OCI-M2 (cell line): ENCODE results near the gene HOXB4.

Source experiments
- DNase-seq: peaks from one replicate; lab custom pipeline; 2025; ENCODE audit not compliant: unreplicated experiment; lab: John Stamatoyannopoulos, UW

Gene HOXB4

GRCh38 chr17:48561884-48562810 lies 16.0 kb downstream of the HOXB4 start:
- DNase-seq: no peak

- DNase-seq: no peak
These were observed 18.0 kb downstream of the HOXB4 start for GRCh38 chr17:48559840-48560817.

DNA sequence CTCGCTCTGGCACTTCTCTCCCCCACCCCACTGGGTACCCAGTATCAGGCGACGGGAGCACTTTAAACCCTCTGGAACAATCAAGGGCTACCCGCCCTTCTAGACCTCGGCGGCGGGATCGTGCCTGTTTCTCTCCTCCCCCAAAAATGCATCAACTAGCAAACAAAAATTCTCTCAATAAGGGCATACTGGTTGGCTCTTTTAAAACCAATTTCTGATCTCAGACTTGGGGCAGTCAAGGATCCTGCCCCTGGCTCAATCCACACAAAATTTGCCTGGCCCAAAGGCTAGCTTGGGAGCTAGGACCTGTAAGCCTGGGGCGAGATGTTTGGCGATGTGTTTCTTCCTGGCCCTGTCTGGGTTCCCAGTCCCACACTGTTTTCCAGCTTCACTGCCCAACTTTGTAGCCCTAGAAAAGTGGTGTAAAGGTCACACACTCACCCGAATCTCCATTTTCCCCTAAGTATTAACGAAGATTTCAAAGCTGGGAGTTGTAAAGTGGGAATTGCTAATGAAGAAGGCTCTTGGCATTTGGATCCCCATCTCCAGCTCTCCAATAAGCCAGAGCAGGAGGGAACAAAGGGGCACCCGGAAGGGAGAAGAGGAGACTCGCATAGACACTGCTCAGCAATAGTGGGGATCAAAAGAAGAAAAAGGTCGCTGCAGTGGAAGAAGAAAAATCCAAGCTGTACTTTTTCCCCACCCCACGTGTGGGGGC lies 18.9 kb downstream of the HOXB4 start:
- no peak for DNase-seq

GRCh38 chr17:48558831-48559121 lies 19.4 kb downstream of the HOXB4 start:
- DNase-seq: no peak

- DNase-seq: no peak
These were observed 19.9 kb downstream of the HOXB4 start for GRCh38 chr17:48558057-48558830.

DNA sequence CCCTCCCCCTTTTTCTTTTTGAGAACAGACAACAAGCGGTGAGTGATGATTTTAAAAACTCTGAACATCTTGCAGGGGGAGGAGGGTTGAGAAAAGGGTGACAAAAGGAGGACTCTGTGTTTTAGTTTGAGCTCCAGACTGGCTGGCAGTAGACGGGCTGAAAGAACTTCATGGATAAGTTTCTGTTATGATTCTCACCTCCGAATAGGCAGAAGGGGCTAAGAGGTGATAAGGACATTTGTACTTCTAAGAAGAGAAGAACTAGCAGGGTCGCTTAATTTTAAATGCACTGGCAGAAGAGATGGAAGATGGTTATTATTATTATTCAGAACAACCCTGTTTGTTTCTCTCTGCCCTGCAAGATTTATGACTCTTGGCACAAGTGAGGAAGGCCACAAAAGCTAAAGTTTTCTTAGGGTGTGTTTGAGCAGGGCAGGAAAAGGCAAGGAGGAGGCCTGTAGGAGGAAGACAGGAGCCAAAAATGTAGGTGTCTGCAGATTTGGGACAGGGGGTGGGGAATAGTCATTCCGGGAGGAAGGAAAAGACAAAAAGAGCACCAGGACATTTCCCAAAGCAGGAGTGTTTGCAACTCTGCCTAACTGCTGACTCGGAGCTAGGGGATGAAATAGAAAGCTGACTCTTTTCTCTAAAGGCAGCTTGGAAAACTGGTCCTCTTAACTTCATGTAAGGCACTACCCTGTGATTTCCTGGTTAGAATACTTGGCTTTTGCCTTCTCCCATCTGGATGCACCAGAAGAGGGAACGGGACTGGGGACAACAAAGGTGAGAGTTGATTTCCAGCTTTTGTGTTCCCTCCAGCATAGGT lies 21.4 kb downstream of the HOXB4 start:
- no peak for DNase-seq

- DNase-seq: no peak
These were observed 21.9 kb downstream of the HOXB4 start for GRCh38 chr17:48556229-48556575.

DNA sequence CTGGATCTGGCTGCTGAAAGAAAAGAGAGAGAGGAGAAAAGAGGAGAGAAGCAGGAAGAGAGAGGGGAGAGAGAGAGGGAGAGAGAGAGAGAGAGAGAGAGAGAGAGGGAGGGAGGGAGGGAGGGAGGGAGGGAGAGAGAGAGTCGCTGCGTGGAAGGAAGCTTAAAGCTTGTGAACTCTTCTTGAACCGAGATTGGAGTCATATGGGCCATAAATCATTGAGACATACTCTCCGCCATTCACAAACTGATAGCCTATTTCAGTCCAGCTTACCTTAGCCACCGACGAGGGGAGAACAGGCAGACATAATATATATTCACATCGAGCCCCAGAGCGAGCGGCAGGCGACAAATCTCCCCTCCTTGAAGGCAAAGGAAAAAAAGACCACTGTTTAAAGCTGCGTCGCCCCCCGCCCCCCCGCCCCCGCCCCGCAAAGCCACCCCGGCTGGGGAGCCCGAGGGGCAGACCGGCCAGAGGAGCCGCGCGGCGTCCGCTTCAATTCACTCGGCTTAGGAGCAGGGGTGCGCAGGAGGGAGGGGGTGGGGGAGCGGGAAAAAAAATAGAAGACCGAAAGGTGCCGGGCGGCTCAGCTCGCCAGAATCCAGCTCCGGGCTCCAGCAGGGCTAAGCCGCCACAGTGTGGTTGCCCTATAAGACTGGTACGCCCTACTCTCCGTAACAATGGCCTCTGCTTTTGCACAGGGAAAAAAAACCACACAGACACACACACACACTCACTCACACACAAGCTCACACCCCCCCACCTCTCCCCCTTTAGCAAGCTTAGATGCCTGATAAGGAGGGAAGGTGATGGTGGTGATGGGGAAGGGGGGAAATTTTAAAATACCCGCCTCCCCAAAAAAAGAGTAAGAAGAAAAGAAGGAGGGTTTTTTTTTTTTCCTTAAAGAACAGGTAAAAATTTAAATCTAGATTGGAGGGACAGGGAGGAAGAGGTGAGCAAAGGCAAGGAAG lies 22.6 kb downstream of the HOXB4 start:
- DNase-seq: no peak

DNA sequence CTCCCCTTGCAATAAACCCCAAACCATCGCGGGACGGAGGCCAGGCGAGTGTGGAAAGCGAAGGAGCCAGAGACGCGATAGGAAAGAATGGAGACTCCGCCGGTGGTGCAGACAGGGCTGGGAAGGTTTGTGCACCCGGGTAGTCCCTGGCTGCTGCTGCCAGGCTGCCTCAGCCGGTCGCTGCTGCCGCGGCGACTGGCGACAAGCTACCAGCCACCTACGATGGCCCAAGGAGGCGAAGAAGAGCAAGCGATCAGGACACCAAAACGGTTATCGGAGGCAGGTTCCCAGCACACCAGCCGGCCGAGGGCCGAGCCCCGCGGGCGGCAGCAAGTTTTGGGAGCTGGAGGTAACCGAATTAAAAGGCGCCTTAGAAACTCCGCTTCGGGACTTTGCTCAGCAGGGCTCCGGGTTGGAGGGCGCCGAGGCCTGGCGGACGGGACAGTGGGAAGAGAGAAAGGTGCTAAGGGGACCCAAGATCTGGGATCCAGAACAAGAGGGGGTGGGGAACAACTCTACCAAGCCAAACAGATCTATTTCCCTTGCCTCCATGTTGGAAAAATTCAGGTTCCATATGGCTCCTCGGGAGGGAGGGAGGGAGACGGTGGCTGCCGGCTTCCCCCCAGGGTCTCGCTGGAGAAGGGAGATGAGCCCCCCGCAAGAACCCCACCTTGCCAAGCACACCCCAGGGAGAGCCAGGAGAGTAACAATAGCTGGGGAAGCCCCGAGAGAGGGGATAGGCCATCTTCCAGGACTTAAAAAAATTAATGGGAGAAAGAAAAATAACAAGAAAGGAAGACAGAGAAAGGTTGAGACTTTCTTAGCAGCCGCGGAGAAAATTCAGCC lies 23.5 kb downstream of the HOXB4 start:
- no peak for DNase-seq

DNA sequence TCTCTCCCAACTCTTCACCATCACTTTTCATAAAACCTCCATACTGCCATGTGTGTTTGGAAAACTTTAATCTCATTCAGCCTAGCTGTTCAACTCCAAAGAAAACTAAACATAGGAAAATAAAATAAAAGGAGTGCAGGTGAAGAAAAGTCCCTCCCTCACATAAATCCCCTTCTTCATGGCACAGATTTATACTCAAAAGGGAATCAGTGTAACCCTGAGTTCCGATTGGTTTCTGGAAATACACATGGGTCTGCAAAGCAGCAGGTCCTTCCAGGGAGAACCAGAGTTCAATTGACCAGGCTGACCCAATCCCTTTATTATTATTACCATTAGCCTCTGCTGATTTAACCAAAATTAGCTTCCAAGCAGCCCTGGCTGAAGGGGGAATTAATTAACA lies 24.3 kb downstream of the HOXB4 start:
- DNase-seq: no peak

- no peak for DNase-seq
These were observed 25.0 kb downstream of the HOXB4 start for GRCh38 chr17:48553190-48553547.

DNA sequence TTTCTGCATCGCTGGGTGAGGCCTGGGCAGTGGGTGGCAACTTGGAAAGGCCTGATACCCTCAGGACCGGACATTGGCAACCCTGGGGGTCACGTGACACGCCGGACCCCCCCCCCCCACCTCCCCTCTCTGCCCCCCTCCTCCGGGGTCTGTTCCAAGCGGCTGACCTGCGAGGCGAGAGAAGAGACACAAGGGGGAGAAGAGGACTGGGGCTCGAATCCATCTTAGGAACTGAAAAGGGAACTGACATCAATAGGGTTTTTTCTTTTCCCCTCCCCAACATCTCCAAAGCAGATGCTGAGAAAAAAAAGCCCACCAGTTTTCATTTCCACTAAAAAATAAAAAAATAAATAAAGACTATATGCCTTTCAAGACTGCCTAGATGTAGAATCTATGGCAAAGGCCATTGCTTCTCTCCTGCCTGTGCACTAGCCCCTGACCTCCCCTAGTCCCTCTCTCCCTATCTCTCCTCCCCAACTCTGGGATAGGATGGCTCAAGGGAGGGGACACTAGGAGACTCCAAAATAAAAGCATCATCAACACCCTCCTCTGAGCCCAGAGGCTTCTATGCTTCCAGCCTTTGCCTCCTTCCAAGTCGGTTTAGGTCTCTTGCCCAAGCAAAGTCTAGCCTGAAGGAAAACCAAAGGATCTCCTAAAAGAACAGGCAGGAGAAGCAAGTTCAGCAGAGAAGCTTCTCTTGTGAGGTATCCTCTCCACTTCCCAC lies 25.5 kb downstream of the HOXB4 start:
- DNase-seq: no peak

DNA sequence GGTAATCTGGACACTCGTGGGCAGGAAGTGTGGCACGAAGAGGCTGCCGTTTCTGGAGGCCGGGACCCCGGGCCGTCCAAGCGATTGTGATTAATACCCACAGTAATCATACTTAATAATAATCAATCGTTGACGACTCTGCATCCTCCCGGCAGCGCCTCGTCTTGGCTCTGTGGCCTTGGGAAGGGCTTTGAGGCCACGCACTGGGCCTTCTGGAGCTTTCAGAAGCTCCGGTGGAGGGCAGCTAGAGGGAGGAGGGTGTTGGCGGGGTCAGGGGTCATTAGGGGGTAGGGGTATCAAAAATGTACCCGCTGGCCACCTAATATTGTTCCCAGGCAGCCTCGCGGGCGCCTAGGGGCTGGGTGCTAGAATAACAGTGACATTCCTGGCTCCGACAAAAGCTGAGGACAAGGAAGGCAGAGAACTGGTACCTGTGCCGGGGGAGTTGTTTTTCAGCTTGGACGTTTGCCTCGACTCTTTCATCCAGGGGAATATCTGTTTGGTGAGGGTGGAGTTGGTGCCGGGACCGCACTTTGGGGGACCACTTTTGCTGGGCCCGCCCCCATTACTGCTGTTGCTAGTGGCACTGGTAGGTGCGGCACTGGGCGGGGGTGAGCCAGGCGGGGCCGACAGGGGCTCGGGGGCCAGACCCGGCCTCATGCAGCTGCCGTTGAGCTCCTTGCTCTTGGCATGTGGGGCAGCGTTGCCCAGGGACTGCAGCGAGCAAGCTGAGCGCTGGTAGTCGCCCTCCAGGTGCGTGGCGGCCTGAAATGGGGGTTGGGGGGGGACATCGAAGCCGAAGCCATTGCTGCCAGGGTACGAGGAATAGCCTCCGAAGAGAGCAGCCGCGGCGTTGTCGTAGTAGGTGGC lies 26.3 kb downstream of the HOXB4 start:
- DNase-seq: no peak

GRCh38 chr17:48551214-48551555 lies 27.0 kb downstream of the HOXB4 start:
- DNase-seq: no peak

GRCh38 chr17:48550502-48551213 lies 27.5 kb downstream of the HOXB4 start:
- DNase-seq: no peak
